Vagina (tissue), 2 donors: ENCODE data around the gene ROR1.

Experiments
- CTCF ChIP-seq, 3 experiments: fragments of 450-650 bp in 2 of 3; fragments of 200-600 bp in 1 of 3; sonication (generic) in 1 of 3; IDR thresholded peaks; one replicate each; pipeline ENCODE4 v1.5.1; 2017 to 2019; ENCODE audit warnings: antibody characterized with exemption in 3 of 3, mild to moderate bottlenecking in 2 of 3, moderate library complexity in 2 of 3
- POLR2A ChIP-seq, 2 donors: fragments of 450-650 bp; IDR thresholded peaks; one replicate each; pipeline ENCODE4 v1.6.1; 2017; ENCODE audit warnings: antibody characterized with exemption in 2 of 2, mild to moderate bottlenecking in 2 of 2, moderate library complexity in 2 of 2
- POLR2AphosphoS5 ChIP-seq, 2 donors: sonication (generic); formaldehyde crosslinking; IDR thresholded peaks; one replicate each; pipeline ENCODE4 v1.9.0; 2017; ENCODE audit warnings: antibody characterized with exemption in 2 of 2, mild to moderate bottlenecking in 2 of 2, low read depth in 1 of 2; ENCODE audit not compliant: insufficient read depth in 1 of 2

GRCh38 chr1:64129701-64130100 is 355.9 kb downstream of the ROR1 start:
- no peak for TF ChIP-seq CTCF (IDR thresholded peaks at IDR 0.05)
- no peak for TF ChIP-seq POLR2A (IDR thresholded peaks at IDR 0.05)
- TF ChIP-seq POLR2AphosphoS5 (IDR thresholded peaks at IDR 0.05; ENCODE audit: insufficient read depth in 1 of 2, low read depth in 1 of 2) = no peak
